HG03565 (cell line): ENCODE measurements around the gene LSM3.

ENCODE experiments used
- ATAC-seq: cut with Tn5 transposase; IDR thresholded peaks from one replicate; pipeline ENCODE4 v1.9.1; 2021; ENCODE audit warnings: mild to moderate bottlenecking, moderate library complexity; ENCODE audit not compliant: unreplicated experiment

The LSM3 gene

DNA sequence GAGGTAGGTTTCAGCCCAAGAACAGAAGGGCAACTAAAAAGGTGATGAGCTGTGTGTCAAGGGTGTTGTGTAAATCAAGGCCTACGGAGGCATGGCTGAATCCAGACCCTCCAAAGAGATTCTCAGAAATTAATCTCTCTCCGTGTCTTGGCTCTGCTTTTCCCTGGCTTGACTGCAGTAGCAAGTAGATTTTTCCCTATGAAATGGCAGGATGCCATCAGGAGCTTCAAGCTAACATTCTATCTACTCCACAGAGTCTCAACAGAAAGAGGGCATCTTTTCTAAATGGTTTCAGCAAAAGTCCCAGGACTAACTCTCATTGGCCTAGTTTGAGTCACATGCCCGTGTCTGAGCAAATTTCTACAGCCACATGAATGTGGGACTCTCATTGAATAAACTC lies 58.3 kb downstream of the LSM3 start:
- ATAC-seq: no peak

DNA sequence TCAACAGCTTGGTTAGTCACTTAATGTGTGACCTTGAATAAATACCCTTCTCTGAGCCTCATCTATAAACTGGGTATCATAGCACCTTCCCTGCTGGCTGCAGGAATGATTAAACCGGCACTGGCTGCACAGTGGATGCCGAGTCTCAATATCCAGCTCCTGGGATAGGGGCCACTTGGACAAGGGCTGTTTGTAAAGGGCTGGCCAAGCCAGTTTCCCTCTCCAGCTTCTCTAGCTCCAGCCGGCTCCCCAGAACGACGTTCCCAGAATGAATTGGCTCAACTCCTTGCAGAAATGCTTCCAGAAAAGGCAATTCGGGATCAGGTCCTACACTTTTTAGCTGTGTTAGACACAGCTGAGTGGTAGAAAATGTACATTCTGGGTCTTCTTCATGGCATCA lies 58.8 kb downstream of the LSM3 start:
- ATAC-seq: no peak

DNA sequence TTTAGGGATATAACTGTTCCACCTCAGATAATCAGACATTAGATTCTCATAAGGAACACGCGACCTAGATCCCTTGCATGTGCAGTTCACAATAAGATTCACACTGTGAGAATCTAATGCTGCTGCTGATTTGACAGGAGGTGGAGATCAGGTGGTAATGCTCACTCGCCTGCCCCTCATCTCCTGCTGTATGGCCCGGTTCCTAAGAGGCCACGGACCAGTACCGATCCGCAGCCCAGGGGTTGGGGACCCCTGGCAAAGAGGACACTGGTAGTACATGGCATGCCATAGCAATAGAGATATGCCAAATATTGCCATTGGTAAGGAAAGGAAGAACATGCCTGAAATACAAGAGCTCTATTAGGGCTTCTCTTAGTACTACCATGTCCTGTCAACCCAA lies 59.7 kb downstream of the LSM3 start:
- no peak for ATAC-seq

DNA sequence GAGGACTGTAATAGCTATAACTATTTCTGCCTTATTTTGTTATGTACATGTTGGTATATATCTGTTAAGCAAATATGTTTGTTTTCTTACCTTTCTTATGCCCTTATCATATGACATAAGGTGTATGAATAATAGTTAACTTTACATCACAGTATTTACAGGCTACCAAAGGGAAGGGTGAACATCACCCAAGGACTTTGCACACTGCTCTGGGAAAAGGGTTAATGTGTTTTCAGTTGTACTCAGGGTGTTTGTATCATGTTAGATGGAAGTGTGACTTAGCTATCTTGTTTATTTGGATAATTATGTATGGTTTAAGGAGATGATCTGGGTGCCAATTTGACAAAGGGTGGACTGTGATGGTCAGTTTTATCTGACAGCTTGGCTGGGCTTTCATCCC lies 60.3 kb downstream of the LSM3 start:
- ATAC-seq: no peak

DNA sequence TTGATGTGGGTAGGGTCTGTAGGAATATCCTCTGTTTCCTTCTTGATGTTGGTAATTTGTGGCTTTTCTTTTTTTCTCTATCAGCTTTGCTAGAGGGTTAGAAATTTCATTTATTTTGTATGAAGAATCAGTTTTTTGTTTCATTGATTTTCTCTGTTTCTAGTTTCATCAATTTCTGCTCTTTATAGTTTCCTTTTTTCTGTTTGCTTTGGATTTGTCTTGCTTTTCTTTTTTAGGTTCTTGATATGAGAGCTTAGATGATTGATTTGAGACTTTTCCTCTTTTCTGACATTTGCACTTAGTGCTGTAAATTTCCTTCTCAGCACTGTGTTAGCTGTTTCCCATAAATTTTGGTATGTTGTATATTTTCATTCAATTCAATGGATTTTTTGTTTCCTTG lies 61.3 kb downstream of the LSM3 start:
- ATAC-seq: no peak

DNA sequence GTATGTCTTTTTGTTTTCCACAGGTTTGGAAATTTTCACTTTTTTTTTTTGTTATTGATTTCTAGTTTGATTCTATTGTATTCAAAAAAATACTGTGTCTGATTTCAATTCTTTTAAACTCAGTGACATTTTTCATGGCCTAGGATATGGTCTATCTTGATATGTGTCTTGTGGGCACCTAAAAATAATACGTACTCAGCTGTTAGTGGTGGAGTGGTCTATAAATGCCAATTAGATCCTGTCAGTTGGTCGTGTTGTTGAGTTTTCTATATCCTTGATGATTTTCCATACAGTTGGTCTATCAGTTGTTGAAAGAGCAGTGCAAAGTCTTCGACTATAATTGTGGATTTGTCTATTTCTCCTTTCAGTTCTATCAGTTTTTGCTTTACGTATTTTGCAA lies 61.7 kb downstream of the LSM3 start:
- ATAC-seq: no peak

DNA sequence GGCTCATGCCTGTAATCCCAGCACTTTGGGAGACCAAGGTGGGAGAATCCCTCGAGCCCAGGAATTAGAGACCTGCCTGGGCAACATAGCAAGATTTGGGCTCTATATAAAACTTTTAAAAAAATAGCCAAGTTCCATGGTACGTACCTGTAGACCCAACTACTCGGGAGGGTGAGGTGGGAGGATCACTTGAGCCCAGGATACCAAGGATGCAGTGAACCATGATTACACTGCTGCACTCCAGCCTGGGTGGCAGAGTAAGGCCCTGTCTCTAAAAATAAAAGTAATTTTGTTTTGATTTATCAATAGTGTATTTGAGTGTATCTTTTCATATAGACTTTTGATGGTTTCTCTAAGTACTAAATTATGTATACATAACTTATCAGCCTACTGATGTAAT lies 63.1 kb downstream of the LSM3 start:
- no peak for ATAC-seq

DNA sequence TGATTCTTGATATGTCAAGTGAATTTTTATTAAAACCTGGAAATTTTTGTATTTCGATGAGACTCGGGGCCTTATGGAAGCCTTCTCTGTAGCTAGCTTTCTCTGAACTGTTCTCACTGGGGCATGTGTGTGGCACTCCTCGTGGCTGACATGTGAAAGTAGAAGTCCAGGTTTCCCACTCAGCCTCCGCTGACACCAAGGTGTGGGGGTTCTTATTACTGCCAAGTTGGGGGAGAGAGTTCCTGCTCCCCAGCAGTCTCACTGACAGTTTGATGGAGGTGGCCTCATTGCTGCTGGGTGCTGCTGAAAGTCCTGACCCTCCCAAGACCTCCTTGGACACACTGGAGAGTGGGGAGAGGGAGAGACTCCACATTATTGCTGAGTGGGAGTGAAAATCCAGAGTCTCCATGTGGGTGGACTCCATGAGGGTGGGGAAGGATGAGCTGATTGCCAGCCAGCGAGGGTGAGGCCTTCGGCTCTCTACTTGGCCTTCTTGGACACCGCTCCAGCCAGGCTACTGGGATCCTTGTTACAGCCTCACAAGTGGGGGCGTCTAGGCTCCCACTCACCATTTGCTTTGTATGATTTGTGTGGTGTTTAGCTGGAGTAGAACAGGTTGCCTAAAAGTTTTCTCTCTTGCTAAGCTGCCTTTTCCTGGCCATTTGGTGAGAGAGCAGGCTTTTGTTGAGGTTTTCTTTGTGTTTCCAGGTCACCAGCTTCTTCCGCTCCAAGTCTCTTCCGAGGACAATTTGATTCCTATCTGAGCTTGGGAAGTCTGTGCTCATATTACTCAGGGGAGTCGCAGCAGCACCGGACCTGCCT lies 64.1 kb downstream of the LSM3 start:
- no peak for ATAC-seq

DNA sequence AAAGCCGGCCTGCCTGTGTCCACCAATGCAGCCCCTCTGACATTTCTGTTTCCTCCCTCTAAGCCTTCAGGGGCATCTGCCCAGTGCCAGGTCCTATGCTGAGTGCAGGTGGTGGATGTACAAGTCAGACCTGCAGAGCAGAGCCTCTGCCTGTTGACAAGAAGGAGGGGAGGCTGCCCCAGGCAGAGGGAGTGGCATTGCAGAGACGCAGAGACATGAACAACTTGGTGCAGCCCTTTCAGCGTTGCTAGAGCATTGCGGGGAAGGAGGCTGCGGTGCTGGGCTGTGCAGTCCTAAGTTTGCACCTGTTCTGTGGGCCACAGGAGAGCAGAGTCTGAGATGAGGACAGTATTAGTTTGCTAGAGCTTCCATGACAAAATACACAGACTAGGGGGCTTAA lies 65.2 kb downstream of the LSM3 start:
- no peak for ATAC-seq

DNA sequence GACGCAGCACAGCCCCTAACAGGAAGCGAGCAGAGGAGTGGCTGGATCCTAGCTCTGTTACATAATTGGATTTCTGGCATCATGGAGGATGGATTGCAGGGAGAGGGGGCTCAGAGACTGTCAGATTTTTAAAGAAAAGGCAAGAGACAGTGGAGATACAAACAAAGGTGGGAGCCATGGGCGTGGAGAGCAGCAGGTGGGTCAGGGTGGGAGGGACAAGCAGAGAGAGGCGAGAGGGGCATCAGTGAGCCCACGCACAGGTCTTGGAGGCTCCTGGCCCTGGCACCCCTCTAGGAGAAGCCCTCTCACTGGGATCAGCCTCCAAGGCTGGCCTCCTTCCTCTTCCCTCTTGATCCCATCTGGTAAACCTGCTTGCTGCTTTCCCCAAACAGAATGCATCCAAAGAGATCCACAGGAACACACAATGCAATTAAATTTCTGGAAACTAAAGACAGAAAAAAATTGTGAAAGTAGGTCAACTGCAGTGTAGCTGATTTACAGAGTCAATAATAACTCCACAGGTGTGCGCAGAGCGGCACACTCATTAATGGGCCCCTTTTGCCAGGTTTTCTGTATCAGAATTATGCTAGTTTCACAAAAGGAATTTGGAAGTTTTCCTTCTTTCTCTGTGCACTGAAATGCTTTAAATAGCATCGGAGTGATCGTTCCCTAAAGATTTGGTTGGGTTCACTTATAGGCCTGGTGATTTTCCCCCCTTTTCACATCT lies 66.1 kb downstream of the LSM3 start:
- no peak for ATAC-seq

DNA sequence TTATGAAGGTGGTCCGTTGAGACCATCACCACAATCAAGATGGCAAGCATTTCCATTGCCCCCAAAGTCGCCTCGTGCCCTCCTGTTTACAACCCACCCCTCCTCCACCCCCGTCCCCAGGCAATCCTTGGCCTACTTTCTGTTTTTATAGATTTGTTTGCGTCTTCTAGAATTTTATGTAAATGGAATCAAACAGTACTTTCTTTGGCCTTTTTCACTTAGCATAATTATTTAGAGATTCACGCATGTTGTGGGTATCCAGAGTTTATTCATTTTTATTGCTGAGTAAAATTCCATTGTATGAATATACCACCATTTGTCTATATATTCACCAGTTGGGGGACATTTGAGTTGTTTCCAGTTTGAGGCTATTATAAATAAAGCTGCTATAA lies 66.6 kb downstream of the LSM3 start:
- no peak for ATAC-seq

DNA sequence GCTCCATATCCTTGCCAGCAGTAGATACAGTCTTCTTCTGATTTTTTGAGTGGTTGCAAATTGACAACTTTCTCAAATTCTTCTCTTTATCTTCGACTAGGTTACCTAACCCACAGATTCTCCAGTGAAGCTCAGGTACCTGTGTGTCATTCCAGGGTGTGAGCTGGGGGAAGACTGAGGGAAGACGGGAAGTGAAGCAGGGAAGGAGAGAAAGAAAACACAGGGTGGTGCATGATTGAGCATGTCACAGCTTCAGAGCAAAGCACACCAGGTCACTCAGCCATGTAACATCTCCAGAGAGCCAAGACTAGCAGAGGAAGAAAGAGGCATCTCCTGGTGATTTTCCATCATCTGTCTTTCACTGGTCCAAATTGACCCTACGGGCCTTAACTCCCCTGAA lies 67.2 kb downstream of the LSM3 start:
- no peak for ATAC-seq

DNA sequence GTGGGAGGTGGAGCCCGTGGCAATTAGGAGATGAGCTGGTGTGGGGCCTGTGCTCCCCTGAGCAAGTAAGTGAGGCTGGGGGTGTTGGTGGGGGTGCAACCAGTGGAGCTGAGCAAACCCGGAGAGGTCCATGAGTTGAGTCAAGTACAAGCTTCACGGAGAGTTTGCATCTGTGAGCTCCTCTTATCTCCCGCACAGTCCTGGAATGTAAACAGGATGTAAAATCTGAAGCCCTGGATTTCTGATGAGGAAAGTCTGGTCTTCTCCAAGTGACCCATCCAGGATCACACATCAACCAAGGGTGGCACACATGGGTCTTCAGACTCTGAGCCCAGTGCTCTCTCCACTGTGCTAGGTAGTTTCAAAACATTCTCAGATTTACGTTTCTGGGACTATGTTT lies 67.8 kb downstream of the LSM3 start:
- no peak for ATAC-seq

DNA sequence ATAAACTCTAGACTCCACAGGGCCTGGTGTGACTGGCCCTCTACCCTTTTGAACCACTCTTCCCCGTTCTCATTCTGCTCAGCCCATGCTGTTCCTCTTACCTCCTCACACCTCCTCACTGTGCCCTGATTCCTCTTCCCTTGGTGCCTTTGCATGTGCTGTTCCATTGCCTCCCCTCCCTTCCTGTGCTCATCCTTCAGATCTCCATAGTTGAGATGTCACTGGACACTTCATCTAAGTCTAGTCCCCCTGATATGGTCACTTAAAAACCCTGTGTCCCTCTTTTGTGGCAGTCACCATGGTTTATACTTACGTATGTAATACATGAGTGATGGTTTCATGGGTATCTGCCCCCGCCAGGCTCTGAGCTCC lies 69.8 kb downstream of the LSM3 start:
- ATAC-seq: no peak

DNA sequence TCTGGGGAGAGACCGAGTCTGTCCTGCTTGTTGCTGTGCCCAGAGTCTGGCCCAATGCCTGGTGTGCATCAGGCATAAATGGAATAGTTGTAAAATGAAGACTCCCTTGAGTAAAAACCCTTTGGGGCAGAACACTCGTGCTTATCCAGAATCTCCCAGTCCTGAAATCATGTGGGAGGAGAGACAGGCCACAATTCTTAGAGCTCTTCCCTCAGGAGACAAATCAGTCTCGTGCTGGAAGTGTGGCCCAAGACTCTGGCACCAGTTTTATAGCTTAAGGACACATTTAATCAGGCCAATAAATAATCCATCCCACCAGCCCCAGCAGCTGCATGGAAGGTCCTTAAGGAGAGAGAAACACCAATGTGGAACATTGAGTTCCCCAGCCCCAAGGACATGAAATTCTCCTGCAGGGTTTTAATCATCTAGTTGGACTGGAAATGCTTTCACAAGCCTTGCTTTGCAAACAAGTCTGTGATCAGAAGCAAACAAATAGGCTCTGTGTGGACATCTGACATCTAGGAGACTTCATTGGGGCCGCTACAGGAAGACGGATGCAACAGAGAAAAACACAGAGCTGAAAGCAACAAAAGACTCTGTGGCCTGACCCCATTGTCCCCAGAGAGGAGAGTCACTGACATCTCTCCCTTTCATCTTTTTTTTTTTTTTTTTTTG lies 70.4 kb downstream of the LSM3 start:
- no peak for ATAC-seq
